Keratinocyte (primary cell): Measurements from ENCODE around the gene NXN.
"Not testable (repeated sequence)": the region's sequence is repeated elsewhere in the genome, so short reads cannot be mapped to it uniquely, and the experiment has no call there.

Experiments used
- EZH2 ChIP-seq: IDR thresholded peaks from one replicate; pipeline ENCODE4 v1.6.1; 2012; ENCODE audit warnings: inconsistent platforms, mild to moderate bottlenecking, low read length, moderate library complexity
- TF ChIP-seq, protein P1 (sequence below), 3 experiments: IDR thresholded peaks in 1 of 3; conservative IDR thresholded peaks in 1 of 3; optimal IDR thresholded peaks in 1 of 3; 2 replicates in 2 of 3; 3 replicates in 1 of 3; pipeline versions ENCODE3 to v1.5.1; 2011; ENCODE audit warnings: low read length in 3 of 3, mild to moderate bottlenecking in 3 of 3, moderate library complexity in 2 of 3, control low read depth in 1 of 3, inconsistent platforms in 1 of 3; ENCODE audit not compliant: insufficient read depth in 2 of 3; ENCODE audit errors: extremely low read depth in 1 of 3

DNA sequence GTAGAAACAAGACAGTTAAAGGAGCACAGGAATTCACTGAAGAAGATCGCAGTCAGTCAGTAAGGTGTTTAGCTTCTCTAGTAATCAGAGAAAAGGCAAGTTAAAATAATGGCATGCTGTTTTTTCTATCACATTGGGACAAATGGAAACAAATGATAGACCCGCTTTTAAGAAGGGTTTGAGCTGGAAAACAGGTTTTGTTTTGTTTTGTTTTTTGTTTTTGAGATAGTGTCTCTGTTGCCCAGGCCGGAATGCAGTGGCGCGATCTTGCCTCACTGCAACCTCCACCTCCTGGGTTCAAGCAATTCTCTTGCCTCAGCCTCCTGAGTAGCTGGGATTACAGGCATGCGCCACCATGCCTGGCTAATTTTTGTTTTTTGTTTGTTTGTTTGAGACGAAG, 193.7 kb downstream of the NXN start:
- TF ChIP-seq EZH2 = not testable (repeated sequence)
- TF ChIP-seq, protein P1, sequence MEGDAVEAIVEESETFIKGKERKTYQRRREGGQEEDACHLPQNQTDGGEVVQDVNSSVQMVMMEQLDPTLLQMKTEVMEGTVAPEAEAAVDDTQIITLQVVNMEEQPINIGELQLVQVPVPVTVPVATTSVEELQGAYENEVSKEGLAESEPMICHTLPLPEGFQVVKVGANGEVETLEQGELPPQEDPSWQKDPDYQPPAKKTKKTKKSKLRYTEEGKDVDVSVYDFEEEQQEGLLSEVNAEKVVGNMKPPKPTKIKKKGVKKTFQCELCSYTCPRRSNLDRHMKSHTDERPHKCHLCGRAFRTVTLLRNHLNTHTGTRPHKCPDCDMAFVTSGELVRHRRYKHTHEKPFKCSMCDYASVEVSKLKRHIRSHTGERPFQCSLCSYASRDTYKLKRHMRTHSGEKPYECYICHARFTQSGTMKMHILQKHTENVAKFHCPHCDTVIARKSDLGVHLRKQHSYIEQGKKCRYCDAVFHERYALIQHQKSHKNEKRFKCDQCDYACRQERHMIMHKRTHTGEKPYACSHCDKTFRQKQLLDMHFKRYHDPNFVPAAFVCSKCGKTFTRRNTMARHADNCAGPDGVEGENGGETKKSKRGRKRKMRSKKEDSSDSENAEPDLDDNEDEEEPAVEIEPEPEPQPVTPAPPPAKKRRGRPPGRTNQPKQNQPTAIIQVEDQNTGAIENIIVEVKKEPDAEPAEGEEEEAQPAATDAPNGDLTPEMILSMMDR (optimal IDR thresholded peaks at IDR 0.05 in 1 of 3, IDR thresholded peaks at IDR 0.05 in 1 of 3, conservative IDR thresholded peaks at IDR 0.05 in 1 of 3; ENCODE audit: extremely low read depth in 1 of 3, insufficient read depth in 2 of 3, low read length in 3 of 3) = not testable (repeated sequence)
